Globus pallidus (tissue), 1 donor: ENCODE data around the gene SCUBE1.
A peak's percentile ranks its signal among the peaks of the same experiment; 100 is the strongest.

Experiments used
- DNase-seq: peaks from one replicate; pipeline ENCODE4 v3.0.0-alpha.2; 2015; ENCODE audit warnings: low spot score

The SCUBE1 gene

GRCh38 chr22:43236411-43237166 lies 106.6 kb downstream of the SCUBE1 start:
- DNase-seq, result peak; percentile 23

GRCh38 chr22:43235445-43236409 lies 107.4 kb downstream of the SCUBE1 start:
- DNase-seq, result no peak

GRCh38 chr22:43234264-43234988 lies 108.7 kb downstream of the SCUBE1 start:
- DNase-seq, result no peak

GRCh38 chr22:43233529-43233928 lies 109.6 kb downstream of the SCUBE1 start:
- DNase-seq, result no peak

GRCh38 chr22:43232445-43232844 lies 110.7 kb downstream of the SCUBE1 start:
- DNase-seq, result no peak

GRCh38 chr22:43231724-43232034 lies 111.5 kb downstream of the SCUBE1 start:
- DNase-seq, result no peak

- no peak for DNase-seq
Measured at GRCh38 chr22:43230971-43231723, 112.0 kb downstream of the SCUBE1 start.

- no peak for DNase-seq
Measured at GRCh38 chr22:43230571-43230970, 112.6 kb downstream of the SCUBE1 start.

- DNase-seq, result no peak
Measured at GRCh38 chr22:43228863-43229262, 114.3 kb downstream of the SCUBE1 start.

- no peak for DNase-seq
Measured at GRCh38 chr22:43228330-43228729, 114.8 kb downstream of the SCUBE1 start.

GRCh38 chr22:43227239-43227630 lies 115.9 kb downstream of the SCUBE1 start:
- no peak for DNase-seq

- no peak for DNase-seq
Measured at GRCh38 chr22:43226377-43227238, 116.6 kb downstream of the SCUBE1 start.

GRCh38 chr22:43225609-43226008 lies 117.6 kb downstream of the SCUBE1 start:
- no peak for DNase-seq

GRCh38 chr22:43222987-43223386 lies 120.2 kb downstream of the SCUBE1 start:
- DNase-seq, result no peak

- DNase-seq, result no peak
Measured at GRCh38 chr22:43222262-43222661, 120.9 kb downstream of the SCUBE1 start.

GRCh38 chr22:43220625-43221380 lies 122.4 kb downstream of the SCUBE1 start:
- DNase-seq, result no peak

GRCh38 chr22:43218786-43219185 lies 124.4 kb downstream of the SCUBE1 start:
- no peak for DNase-seq

- no peak for DNase-seq
Measured at GRCh38 chr22:43217285-43218030, 125.7 kb downstream of the SCUBE1 start.

GRCh38 chr22:43216738-43217137 lies 126.4 kb downstream of the SCUBE1 start:
- no peak for DNase-seq
